ENCODE results near the gene LPIN1. TPM values are rescaled to one million over a fixed set of nuclear protein-coding genes. Genes with fewer than 3 reads are reported as not detected.
A peak's percentile ranks its signal among the peaks of the same experiment; 100 is the strongest.

LPIN1 gene
- total and polyA plus RNA-seq, 2 of the 13 experiments (the other 11 are each of a cell fraction or from before 2014, with no cell fraction given) = 9.7 to 19.4 TPM

DNA sequence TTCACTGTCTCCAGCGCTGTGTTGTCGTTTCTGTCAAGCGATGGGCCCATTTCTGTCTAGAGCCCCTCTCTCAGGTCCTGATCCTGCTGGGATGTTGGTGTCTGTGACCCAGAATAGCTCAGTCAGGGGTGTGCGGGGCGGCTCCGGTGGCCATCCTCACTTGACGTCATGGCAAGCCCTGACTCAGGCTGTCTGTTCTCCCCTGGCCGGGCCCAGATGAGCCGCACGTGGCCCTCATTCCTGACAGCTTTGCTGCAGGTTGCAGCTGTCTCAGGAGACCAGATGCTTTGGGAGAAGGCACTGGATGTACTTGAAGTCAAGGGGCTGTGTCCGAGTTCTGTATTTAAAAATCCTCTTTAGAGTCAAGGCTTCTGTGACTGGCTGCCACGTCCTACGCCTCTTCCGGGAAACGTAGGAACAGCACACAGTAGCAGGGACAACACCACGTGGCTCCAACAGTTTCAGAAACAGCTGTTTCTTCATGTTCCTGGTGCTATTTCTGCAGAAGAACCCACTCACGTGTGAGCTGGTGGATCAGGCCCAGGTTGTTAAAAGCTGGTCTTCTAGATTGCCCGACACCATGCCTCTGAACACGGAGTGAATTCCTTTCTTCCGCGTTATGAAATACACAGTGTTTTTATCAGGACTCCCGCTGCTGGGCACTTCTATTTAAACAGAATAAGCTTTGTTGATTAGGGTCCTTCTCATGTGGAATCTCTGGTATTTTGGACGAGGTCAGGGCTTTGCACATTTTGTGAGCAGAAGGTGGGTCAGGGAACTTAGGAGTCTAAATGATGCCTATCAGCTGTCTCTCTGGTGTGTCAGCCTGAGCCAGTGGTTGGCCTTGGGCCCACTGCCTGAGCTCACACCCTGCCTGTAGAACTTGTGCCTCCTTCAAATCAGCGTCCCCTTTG lies 48.2 kb upstream of the LPIN1 start (continued):
- TF ChIP-seq, protein P1, sequence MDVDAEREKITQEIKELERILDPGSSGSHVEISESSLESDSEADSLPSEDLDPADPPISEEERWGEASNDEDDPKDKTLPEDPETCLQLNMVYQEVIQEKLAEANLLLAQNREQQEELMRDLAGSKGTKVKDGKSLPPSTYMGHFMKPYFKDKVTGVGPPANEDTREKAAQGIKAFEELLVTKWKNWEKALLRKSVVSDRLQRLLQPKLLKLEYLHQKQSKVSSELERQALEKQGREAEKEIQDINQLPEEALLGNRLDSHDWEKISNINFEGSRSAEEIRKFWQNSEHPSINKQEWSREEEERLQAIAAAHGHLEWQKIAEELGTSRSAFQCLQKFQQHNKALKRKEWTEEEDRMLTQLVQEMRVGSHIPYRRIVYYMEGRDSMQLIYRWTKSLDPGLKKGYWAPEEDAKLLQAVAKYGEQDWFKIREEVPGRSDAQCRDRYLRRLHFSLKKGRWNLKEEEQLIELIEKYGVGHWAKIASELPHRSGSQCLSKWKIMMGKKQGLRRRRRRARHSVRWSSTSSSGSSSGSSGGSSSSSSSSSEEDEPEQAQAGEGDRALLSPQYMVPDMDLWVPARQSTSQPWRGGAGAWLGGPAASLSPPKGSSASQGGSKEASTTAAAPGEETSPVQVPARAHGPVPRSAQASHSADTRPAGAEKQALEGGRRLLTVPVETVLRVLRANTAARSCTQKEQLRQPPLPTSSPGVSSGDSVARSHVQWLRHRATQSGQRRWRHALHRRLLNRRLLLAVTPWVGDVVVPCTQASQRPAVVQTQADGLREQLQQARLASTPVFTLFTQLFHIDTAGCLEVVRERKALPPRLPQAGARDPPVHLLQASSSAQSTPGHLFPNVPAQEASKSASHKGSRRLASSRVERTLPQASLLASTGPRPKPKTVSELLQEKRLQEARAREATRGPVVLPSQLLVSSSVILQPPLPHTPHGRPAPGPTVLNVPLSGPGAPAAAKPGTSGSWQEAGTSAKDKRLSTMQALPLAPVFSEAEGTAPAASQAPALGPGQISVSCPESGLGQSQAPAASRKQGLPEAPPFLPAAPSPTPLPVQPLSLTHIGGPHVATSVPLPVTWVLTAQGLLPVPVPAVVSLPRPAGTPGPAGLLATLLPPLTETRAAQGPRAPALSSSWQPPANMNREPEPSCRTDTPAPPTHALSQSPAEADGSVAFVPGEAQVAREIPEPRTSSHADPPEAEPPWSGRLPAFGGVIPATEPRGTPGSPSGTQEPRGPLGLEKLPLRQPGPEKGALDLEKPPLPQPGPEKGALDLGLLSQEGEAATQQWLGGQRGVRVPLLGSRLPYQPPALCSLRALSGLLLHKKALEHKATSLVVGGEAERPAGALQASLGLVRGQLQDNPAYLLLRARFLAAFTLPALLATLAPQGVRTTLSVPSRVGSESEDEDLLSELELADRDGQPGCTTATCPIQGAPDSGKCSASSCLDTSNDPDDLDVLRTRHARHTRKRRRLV (CRISPR knock-in tag; IDR thresholded peaks at IDR 0.05) = no peak
- TF ChIP-seq EEA1 (CRISPR knock-in tag; IDR thresholded peaks at IDR 0.05; ENCODE audit: borderline replicate concordance) = no peak; the same call in 1 of the 2 replicates
- no peak for TF ChIP-seq RFX5 (IDR thresholded peaks at IDR 0.05; ENCODE audit: low read depth, low read length)
- no peak for TF ChIP-seq ONECUT2 (CRISPR knock-in tag; IDR thresholded peaks at IDR 0.05)
- TF ChIP-seq, protein P2, sequence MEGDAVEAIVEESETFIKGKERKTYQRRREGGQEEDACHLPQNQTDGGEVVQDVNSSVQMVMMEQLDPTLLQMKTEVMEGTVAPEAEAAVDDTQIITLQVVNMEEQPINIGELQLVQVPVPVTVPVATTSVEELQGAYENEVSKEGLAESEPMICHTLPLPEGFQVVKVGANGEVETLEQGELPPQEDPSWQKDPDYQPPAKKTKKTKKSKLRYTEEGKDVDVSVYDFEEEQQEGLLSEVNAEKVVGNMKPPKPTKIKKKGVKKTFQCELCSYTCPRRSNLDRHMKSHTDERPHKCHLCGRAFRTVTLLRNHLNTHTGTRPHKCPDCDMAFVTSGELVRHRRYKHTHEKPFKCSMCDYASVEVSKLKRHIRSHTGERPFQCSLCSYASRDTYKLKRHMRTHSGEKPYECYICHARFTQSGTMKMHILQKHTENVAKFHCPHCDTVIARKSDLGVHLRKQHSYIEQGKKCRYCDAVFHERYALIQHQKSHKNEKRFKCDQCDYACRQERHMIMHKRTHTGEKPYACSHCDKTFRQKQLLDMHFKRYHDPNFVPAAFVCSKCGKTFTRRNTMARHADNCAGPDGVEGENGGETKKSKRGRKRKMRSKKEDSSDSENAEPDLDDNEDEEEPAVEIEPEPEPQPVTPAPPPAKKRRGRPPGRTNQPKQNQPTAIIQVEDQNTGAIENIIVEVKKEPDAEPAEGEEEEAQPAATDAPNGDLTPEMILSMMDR (CRISPR knock-in tag; IDR thresholded peaks at IDR 0.05) = no peak
- TF ChIP-seq, protein P3, sequence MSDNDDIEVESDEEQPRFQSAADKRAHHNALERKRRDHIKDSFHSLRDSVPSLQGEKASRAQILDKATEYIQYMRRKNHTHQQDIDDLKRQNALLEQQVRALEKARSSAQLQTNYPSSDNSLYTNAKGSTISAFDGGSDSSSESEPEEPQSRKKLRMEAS (IDR thresholded peaks at IDR 0.05) = peak; percentile 94
- TF ChIP-seq RAD51 (IDR thresholded peaks at IDR 0.05; ENCODE audit: borderline replicate concordance) = no peak
- TF ChIP-seq NR2C2 (CRISPR knock-in tag; IDR thresholded peaks at IDR 0.05; ENCODE audit: borderline replicate concordance) = no peak
- TF ChIP-seq NCOA2 (CRISPR knock-in tag; IDR thresholded peaks at IDR 0.05) = peak; percentile 57; the same call in 1 of the 2 replicates
- TF ChIP-seq ZNF619 (CRISPR knock-in tag; IDR thresholded peaks at IDR 0.05) = no peak
- no peak for TF ChIP-seq ZNF703 (CRISPR knock-in tag; IDR thresholded peaks at IDR 0.05; ENCODE audit: borderline replicate concordance)
- TF ChIP-seq ZNF589 (CRISPR knock-in tag; conservative IDR thresholded peaks at IDR 0.05) = no peak
- no peak for TF ChIP-seq ATF1 (CRISPR knock-in tag; IDR thresholded peaks at IDR 0.05)
- 0 out of 2 replicates have a peak, but pooled peaks have one; percentile 10 for TF ChIP-seq RARA (CRISPR knock-in tag; IDR thresholded peaks at IDR 0.05)
- peak; percentile 68; the same call in 1 of the 2 replicates for TF ChIP-seq MYC (CRISPR knock-in tag; IDR thresholded peaks at IDR 0.05; ENCODE audit: borderline replicate concordance)
- no peak for TF ChIP-seq MTA1 (CRISPR knock-in tag; IDR thresholded peaks at IDR 0.05; ENCODE audit: borderline replicate concordance)
- TF ChIP-seq POLR2AphosphoS2 (IDR thresholded peaks at IDR 0.05; ENCODE audit: low read depth, low read length) = no peak
- no peak for TF ChIP-seq SMAD9 (CRISPR knock-in tag; IDR thresholded peaks at IDR 0.05)
- TF ChIP-seq BHLHE40 (IDR thresholded peaks at IDR 0.05; ENCODE audit: low read length) = 0 out of 2 replicates have a peak, but pooled peaks have one; percentile 13
- TF ChIP-seq MEIS2 (CRISPR knock-in tag; IDR thresholded peaks at IDR 0.05) = peak; percentile 67; the same call in 1 of the 2 replicates
- TF ChIP-seq ZNF83 (CRISPR knock-in tag; IDR thresholded peaks at IDR 0.05; ENCODE audit: borderline replicate concordance) = no peak
- TF ChIP-seq, protein P4, sequence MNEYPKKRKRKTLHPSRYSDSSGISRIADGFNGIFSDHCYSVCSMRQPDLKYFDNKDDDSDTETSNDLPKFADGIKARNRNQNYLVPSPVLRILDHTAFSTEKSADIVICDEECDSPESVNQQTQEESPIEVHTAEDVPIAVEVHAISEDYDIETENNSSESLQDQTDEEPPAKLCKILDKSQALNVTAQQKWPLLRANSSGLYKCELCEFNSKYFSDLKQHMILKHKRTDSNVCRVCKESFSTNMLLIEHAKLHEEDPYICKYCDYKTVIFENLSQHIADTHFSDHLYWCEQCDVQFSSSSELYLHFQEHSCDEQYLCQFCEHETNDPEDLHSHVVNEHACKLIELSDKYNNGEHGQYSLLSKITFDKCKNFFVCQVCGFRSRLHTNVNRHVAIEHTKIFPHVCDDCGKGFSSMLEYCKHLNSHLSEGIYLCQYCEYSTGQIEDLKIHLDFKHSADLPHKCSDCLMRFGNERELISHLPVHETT (CRISPR knock-in tag; conservative IDR thresholded peaks at IDR 0.05) = no peak
